Esophagus muscularis mucosa (tissue), 3 donors: ENCODE measurements around the gene RPL37A.

Source experiments
- CTCF ChIP-seq, 3 experiments: fragments of 200-600 bp in 2 of 3; fragments of 450-650 bp in 1 of 3; sonication (generic) in 2 of 3; IDR thresholded peaks; one replicate each; pipeline ENCODE4 v1.5.1; 2017 to 2019; ENCODE audit warnings: antibody characterized with exemption in 3 of 3, mild to moderate bottlenecking in 2 of 3, moderate library complexity in 1 of 3
- POLR2A ChIP-seq: fragments of 450-650 bp; IDR thresholded peaks from one replicate; pipeline ENCODE4 v1.6.1; 2017; ENCODE audit warnings: antibody characterized with exemption, moderate library complexity, mild to moderate bottlenecking, low read depth

- TF ChIP-seq CTCF (IDR thresholded peaks at IDR 0.05): no peak
- TF ChIP-seq POLR2A: no peak
Measured at GRCh38 chr2:216520112-216520511, 21.5 kb downstream of the RPL37A start.
